HG02610 (cell line): ENCODE measurements around the gene INTS15.

Source experiments
- ATAC-seq: cut with Tn5 transposase; IDR thresholded peaks from one replicate; pipeline ENCODE4 v1.9.1; 2021; ENCODE audit warnings: mild to moderate bottlenecking, moderate library complexity; ENCODE audit not compliant: unreplicated experiment

INTS15 gene

DNA sequence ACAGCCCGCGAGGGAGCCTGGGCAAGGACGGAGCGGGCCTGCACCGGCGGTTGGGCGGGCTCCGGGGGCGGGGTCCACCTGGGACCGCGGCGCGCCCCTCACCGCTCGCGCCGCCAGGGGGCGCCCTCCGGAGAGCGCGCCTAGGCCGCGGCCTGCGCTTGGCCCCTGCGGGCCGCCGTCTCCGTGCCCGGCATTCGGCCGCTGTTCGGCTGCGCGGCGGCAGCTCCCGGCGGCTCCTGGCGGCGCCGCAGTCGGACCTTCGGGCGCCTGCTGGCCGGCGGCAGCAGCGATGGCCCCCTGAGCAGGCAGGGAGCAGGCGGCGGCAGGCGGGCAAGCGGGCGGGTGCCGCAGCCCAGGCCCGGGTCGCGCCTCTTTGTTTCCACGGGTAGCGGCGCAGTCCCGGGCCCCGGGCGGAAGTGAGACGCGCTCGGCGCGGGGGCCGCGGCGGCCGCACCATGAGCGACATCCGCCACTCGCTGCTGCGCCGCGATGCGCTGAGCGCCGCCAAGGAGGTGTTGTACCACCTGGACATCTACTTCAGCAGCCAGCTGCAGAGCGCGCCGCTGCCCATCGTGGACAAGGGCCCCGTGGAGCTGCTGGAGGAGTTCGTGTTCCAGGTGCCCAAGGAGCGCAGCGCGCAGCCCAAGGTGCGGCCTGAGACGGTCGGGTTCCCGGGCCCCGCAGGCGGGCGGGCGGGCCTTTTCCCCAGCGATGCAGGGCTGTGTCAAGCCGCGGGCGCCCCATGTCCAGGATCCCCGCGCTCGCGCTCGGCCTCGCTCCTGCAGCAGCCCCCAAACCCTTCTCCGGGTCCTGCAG is at the start of gene INTS15:
Gene INTS15 (plus strand): TSS at position 193 of the 816 bp plus-strand sequence. CDS start 263 bp downstream, at position 456.
- peak; percentile 88 for ATAC-seq

DNA sequence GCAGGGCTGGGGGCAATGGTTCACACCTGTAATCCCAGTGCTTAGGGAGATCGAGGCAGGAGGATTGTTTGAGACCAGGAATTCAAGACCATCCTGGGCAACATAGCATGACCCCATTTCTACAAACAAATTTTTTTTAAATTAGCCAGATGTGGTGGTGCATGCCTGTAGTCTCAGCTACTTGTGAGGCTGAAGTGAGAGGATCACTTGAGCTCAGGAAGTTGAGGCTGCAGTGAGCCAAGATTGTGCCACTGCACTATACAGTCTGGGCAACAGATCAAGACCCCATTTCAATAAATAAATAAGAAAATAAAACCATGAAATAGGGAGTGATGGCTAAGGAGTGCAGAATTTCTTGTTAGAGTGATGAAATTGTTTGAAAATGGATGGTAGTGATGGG is 47.5 kb upstream of the INTS15 start:
- ATAC-seq = no peak

DNA sequence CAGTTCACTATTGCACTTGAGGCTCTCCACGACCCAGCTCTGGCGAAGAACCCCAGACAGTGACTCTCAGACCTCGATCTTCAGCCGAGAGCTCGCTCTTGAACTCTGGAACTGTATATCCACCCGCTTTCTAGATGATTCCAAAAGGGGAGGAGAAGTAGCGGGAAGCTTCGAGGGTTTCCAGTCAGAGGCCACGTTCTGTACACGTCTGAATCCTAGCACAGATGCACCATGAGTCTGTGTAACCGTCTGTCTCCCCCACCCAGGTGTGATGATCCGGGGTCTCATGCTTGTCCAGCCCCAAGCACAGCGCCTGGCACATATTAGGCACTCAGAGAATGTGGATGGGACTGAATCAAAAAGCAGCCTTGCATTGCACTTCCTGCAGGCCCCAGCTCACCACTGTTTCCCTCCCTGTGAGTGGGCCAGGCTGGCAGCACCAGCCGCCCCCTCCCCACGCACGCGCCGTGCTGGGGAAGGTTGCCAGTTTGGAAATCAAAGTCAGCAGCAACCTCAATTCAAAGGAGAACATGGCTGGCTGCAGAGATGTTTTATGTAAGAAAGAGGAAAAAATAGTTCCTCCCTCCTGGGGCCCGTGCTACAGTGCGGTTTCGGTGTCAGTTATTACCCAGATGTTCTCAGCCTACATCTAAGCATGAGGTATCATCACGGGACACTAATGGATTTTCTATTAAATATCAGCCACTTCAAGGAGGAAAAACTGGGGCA is 44.3 kb upstream of the INTS15 start:
- ATAC-seq = no peak

DNA sequence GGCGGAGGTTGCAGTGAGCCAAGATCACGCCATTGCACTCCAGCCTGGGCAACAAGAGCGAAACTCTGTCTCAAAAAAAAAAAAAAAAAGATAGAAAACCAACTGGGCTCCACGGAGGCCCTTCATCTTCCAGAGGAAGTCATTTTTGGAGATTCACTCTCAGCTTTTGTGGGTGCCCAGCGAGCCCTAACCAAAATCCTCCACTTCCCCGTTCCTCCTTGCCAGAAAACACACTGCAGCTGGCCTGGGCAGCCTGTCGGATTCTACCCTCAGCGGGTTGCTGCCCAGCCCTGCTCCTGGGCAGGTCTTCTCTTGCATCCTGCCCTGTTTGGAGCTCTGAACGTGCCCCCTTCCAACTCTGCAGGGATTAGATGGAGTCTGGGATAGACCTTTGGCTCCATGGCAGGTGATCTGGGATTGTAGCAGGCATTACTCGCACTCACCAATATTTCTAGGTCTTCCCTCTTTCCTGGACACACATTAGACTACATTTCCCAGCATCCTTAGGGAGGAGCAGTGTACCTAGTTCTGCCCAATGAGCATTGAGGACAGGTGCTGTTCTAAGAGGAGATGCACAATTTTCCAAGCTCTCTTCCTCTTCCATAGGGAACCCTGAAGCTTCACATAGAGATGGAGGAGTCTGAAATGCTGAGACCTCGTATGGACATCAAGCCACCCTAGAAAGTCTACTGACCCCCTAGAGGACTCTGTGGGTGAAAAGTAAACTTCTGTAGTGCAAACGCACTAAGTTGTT is 43.1 kb upstream of the INTS15 start:
- no peak for ATAC-seq

DNA sequence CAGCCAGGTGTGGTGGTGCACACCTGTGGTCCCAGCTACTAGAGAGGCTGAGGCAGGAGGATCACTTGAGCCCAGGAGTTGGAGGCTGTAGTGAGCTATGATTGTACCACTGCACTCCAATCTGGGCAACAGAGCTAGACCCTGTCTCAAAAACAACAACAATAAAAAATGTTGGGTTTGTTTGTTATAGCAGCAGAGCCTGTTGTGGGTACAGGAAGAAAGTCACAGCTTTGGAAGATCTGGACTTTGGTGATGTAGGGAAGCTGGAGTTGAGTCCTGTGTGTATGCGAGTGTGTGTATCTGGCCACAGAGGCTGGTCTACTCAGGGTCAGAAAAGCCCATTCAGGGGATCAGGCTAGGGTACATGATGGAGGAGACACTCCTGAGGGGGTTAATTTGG is 42.4 kb upstream of the INTS15 start:
- ATAC-seq = no peak

DNA sequence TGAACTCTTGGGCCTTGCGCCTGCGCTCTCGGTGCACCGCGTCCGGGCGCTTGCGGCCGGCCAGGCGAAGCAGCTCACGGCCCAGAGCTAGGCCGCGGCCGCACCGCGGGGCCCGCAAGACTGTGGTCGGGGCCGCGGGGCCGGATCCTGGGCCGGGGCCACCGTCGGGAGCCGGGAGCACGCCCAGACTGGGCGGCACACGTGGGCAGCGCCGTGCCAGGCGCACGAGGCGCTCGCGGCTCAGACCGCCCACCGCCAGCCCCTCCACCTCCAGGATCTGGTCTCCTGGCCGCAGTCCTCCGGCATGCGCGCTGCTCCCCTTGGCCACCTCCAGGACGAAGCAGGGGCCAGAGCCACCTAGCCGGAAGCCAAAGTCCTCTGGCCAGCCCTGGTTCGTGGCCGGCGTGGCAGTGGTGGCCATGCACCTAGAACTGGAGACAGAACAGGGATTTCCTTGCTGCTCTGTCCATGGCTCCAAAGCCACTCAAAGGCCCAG is 38.8 kb upstream of the INTS15 start, which contains the start of gene GRID2IP:
Gene GRID2IP (minus strand): TSS at position 446 of the 496 bp plus-strand sequence. CDS start 25 bp downstream, at position 421.
- ATAC-seq = no peak

DNA sequence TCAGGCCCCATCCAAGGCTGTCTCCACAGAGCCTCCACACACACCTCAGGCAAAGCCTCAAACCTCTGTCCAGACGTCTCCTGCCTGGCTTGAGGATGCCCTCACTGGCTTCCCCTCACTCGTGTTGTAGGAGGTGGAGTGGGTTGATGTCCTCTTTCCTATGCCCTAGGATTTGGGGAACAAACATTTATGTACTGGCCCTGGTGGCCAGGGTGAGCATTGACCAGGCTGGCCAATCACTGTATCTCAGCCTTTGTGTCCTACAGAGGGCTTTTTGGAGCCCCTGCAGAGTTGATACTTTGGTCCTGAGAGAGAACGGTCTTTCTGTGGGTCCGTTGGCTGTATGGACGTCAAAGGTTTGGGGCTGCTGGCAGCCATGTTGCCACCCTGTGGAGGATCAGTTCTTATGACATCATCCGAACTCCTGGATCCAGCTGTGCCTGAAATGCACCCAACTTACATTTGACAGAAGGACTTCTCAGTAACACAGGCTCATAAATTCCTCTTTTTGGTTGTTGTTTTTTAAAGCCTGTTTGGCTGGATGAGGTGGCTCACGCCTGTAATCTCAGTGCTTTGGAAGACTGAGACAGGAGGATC is 36.3 kb upstream of the INTS15 start:
- ATAC-seq = no peak

DNA sequence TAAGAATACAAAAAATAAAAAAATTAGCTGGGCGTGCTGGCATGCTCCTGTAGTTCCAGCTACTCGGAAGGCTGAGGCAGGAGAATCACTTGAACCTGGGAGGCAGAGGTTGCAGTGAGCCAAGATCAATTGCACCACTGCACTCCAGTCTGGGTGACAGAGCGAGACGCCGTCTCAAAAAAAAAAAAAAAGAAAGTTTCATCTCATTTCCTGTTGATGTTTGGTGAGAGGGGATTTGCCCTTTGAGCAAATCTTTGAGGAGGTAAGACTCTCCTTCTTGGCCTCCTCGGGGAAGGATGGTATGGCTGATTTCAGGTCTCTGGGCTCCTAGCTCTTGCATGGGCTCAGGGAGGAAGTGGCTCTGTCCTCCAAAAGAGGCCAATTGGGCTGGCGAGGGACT is 35.0 kb upstream of the INTS15 start:
- no peak for ATAC-seq

DNA sequence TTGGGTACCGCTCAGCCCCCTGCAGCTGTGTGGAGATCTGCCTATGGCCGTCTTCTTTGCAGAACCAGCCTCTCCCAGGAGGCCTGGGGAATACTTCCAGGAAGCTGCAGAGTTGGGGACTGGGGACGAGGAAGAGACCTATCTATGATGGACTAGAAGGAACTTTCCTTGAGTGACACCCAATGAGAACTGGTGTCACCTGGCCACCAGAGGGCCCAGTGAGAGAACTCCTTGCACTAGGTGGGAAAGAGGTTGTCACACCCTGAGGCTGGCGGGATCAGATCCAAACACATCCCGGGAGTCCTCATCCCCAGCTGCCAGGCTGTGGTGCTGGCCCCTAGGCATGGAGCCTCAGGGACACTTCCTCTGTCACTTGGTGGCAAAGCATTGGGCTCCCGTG is 33.6 kb upstream of the INTS15 start:
- no peak for ATAC-seq

DNA sequence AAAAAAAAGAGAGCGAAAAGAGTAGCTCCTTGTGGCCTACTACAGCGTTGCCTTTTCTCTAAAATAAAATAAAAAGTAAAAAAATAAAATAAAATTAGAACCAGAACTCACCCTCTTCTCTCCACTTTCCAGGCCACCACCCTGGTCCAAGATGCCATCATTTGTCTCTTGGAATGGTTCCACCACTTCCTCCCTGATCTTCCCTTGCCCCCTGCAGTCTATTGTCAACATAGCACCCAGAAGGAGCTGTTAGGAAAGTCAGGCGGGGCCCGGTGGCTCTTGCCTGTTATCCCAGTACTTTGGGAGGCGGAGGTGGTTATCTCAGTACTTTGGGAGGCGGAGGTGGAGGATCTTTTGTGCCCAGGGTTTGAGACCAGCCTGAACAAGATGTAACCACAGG is 31.0 kb upstream of the INTS15 start:
- no peak for ATAC-seq

DNA sequence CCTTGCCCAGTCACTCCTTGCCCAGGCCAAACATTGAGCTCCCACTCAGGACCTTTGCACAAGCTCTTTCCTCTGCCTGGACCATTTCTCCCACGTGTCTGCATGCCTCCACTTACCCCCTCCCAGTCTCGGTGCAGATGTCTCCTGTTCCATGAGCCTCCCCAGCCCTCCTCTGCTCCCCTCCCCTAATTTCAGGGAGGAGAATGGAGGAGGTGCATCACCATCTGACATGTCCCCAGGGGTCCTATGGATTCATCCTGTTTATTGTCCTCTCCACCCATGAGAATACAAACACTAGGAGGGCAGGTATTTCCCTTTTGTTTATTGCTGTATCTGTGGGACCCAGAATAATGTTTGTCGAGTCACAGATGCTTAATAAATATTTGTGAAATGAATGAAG is 29.9 kb upstream of the INTS15 start:
- no peak for ATAC-seq

DNA sequence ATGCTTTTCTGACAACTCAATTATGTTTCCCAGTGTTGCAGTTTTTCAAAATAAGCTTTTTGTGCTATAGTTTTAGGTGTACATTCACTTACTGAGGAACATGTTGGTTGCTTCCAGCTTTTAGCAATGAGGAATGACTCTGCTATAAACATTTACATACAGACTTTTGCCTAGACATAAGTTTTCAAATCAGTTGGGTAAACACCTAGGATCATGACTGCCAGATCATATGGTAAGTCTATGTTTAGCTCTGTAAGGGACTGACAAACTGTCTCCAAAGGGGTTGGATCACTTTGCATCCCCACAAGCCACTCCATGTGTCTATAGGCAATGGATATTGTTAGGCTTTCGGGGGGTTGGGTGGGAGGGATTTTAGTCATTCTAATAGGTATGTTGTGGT is 27.7 kb upstream of the INTS15 start:
- no peak for ATAC-seq

DNA sequence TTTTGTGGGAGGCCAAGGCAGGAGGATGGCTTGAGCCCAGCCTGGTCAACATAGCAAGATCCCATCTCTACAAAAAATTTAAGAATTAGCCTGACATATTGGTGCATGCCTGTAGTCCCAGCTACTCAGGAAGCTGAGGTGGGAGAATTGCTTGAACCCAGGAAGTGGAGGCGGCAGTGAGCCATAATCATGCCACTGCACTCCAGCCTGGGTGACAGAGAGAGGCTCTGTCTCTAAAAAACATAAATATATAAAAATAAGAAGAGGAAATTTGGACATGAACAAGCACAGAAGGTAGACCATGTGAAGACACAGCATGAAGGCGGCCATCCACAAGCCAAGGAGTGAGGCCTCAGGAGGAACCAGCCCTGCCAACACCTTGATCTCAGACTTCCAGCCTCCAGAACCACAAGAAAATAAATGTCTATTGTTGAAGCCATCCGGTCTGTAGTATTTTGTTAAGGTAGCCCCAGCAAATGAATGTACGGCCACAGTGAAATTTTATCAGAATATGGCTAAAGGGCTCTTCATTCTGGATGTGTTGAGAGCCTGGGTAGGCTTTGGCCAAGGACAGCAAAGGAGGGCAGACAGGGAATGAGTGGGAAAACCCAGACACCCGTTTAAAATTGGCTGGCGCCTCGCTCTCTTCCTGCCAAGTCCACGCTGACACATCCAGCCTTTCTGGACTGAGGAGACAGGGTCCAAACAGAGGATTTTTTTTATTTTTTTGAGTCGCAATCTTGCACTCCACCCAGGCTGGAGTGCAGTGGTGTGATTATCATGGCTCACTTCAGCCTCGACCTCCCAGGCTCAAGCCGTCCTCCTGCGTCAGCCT is 25.7 kb upstream of the INTS15 start:
- no peak for ATAC-seq

DNA sequence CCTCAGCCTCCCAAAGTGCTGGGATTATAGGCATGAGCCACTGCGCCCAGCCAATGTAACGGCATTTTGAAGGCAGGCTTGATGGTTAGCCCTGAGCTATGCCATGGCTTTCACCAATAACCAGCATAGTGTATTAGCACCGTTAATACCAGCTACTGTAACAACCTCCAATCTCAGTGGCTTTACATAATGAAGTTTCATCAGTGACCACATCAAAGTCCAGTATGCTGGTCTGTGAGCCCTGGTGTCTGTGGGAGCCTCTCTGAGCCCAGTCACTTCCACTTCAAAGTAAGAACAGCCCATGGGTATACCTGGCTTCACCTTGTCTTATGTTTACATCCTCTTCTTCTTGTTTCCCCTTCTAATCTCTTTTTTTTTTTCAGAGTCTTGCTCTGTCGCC is 24.2 kb upstream of the INTS15 start:
- no peak for ATAC-seq

DNA sequence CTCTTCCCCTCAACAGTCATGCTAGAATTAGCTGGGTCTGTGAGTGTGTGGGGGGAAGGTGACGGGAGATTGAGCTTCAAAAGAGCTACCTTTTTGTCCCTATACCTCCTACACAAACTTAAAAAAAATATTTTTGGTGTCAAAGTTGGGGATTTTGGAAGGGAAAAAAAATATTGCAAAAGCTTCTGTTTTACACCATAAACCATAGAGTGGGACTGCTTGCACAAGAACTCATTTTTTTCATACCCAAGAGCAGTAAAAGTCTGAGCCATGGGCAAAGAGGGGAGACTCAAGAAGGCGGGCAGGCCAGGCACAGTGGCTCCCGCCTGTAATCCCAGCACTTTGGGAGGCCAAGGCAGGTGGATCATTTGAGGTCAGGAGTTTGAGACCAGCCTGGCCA is 21.9 kb upstream of the INTS15 start:
- ATAC-seq = no peak

DNA sequence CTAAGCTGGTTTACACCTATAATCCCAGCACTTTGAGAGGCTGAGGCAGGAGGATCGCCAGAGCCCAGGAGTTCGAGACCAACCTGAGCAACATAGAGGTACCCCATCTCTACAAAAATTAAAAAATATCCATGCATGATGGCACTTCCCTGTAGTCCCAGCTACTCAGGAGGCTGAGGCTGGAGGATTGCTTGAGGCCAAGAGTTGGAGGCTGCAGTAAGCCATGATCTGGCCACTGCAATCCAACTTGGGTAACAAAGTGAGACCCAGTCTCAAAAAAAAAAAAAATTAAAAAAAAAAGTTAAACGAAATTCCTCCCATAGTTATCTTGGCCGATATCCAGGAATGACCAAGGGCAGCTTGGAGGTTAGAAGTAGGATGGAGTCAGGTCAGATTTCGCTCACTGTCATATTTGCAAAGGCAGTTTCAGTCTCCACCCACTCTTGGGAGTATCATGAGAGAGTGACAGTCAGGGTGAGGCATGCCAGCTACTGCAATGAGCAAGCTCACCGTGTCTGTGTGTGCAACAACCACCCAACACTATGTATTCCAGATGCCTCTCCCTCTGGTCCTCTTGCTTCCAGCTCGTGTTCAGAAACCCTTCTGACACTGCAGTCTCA is 18.6 kb upstream of the INTS15 start:
- no peak for ATAC-seq

DNA sequence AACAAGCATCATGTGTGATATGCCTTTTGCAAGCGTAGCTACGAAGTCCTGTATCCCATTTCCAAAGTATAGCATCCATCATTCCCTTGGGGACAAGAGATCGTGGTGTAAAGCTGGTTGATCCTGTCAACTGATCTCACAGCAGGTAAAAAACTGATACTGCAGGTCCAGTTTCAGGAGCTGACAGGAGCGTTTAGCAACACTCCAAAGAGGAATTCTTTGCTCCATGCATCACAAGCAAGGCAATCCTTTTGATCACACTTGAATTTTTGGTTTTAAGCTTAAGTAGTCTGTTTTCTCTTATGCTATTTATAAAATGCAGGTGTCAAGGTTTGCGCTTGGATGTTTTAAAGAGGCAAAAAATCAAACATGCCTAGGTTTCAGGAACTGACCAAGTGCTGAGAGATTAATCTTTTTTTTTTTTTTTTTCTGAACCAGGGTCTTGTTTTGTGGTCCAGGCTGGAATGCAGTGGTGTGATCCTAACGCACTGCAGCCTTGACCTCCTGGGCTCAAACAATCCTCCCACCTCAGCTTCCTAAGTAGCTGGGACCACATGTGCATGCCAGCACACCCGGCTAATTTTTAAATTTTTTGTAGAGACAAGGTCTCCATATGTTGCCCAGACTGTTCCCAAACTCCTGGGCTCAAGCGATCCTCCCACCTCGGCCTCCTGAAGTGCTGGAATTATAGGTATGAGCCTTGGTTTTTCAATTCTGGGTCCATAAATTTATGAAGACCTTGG is 14.4 kb upstream of the INTS15 start:
- ATAC-seq = no peak

DNA sequence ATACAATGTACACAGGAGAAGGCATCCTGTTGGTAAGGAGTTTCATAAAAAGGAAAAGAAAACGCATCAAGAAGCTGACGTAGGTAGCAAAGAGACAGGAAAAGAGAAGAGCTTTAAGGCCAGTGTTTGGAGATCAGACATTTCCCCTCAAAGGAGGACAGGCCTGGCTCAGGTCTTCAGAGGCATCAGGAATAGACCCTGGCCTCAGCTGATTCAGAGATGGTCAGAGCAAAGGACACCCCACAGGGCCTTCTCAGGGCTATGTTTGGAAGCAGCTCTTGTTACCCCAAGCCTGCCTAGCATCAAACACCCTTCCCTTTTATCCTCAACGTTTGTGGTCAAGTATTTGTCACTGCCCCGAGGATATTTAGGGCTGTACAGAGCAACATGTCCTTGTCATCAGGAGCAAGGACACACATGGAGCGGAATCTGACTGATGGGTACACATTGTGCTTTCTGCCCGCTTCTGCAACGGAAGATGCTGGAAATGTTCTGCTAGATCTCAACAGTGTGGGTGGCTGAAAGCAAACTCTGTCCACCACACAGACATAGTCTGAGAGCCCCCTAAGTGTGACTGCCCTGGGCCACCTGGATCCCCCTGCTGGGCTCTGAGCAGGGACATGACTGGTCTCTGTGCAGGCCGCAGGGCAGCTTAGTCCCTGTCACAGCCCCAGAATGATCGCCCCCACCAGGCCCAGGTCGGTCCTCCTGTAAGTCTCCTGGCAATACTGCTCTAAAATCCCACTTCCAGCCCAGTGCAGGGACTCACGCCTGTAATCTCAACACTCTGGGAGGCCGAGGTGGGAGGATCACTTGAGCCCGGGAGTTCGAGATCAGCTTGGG is 13.6 kb upstream of the INTS15 start:
- no peak for ATAC-seq
